Measurements from ENCODE around the gene ADH7.
"Not testable (repeated sequence)": the region's sequence is repeated elsewhere in the genome, so short reads cannot be mapped to it uniquely, and the experiment has no call there.

Gene ADH7

DNA sequence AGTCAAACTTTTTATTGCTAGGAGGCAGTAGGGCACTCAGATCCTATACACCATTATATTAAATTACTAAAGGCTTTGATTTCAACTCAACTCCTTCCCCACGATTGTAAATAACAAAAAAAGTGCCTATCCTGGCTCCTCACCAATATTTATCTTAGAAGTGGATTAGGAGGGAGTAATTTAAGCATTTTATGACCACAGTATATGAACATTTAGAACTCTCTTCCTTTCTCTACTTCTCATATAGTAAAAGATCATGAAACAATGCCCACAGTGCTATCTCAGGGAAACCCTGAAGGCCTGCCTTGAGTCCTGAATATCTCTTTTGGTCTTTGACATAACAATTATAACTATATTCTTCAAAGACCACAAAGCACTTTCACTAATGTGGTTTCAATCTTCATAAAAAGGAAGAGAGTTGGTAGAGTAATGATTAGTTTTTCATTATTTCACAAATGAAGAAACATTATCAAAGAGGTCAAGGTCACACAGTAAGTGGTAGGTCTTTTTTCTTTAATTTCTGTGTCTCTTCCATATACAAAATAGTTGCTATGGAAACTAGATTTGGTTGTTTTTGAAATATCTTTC is 53.5 kb downstream of the ADH7 start:
- no peak for FAIRE-seq

DNA sequence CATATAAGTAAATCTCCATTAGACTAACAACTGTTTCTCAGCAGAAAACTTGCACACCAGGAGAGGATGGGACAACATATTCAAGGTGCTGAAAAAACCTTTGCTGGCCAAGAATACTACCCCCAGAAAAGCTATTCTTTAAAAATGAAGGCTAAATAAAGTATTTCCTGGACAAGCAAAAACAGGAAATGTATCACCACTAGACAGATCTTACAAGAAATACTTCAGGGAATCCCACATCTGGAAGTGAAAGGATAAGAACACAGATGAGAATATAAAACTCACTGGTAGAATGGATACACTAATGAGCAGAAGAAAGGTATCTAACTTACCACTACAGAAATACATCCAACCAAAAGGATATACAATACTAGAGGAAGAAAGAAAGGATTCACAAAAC is 55.6 kb downstream of the ADH7 start:
- FAIRE-seq (no peak), DNase-seq (ENCODE audit: low spot score) (no peak)

More for the DNA sequence above, 53.5 kb downstream of the ADH7 start:
- no peak for DNase-seq (ENCODE audit: low spot score)

DNA sequence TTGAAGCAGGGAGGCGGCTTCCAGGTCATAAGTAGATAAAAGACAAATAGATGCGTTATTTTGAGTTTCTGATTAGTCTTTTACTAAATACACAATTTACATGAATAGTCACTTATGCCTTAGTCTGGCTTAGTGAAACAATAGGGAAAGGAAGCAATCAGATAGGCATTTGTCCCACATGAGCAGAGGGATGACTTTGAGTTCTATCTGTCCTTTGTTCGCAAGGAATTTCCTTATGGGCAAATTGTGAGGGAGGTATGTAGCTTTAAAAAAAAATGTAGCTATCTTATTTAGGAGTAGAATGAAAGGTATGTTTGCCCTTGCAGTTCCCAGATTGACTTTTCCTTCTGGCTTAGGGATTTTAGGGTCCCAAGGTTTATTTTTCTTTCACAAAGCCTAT is 56.3 kb downstream of the ADH7 start:
- no peak for FAIRE-seq
- DNase-seq (ENCODE audit: low spot score), result no peak

DNA sequence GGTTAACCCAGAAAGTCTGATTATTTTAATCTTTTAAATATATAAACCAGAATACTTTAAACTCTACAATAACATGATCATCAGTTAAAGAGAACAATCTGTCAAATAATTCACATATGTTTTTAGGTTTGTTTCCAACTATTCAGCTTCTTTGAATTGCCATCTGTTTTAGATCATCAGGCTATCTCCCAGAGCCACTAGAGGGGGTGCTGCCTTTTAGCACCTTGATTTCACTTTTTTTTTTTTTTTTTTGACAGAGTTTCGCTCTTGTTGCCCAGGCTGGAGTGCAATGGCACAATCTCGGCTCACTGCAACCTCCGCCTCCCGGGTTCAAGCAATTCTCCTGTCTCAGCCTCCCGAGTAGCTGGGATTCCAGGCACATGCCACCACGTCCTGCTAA is 57.8 kb downstream of the ADH7 start:
- DNase-seq (ENCODE audit: low spot score); FAIRE-seq: not testable (repeated sequence)

DNA sequence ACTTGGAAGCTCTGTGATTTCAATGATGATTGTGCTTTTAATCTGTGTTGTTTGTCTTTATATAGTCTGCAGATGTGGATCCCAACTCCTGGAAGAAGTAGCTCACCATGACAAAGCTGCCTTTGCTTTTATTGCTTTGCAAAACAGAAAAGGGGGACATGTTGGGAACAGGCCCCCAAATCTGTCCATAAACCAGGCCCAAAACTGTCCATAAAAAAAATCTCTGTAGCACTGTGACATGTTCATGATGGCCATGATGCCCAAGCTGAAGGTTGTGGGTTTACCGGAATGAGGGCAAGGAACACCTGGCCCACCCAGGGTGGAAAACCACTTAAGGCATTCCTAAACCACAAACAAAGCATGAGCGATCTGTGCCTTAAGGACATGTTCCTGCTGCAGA is 62.7 kb downstream of the ADH7 start:
- FAIRE-seq; DNase-seq (ENCODE audit: low spot score): not testable (repeated sequence)

DNA sequence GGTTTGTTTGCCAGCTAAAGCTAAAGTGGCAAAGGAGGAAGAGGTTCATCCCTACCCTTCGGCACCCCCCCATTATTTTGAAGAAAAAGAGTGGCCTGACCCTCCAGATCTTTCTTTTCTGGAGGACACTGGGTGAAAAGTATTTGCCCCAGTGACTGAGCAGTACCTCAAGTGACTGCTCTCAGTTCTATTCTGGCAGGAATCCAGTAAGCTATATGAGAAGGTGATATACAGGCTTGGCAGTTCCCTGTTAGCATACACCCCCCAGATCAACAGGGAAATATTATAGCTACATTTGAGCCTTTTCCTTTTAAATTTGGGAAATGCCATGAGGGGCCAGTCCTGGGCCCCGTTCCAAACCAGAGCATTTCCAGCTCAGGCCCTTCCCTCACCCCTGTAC is 67.3 kb downstream of the ADH7 start:
- DNase-seq (ENCODE audit: low spot score); FAIRE-seq: not testable (repeated sequence)

DNA sequence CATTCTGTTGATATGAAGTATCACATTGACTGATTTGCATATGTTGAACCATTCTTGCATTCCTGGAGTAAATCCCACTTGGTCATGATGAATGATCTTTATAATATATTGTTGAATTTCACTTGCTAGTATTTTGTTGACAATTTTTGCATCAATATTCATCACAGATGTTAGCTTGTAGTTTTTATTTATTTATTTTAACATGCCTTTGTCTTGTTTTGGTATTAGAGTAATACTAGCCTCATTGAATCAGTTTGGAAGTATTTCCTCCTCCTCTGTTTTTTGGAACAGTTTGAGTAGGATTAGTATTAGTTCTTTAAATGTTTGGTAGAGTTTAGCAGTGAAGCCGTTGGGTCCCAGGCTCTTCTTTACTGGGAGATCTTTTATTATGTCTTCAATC is 68.7 kb downstream of the ADH7 start:
- no peak for FAIRE-seq
- DNase-seq (ENCODE audit: low spot score), result no peak

DNA sequence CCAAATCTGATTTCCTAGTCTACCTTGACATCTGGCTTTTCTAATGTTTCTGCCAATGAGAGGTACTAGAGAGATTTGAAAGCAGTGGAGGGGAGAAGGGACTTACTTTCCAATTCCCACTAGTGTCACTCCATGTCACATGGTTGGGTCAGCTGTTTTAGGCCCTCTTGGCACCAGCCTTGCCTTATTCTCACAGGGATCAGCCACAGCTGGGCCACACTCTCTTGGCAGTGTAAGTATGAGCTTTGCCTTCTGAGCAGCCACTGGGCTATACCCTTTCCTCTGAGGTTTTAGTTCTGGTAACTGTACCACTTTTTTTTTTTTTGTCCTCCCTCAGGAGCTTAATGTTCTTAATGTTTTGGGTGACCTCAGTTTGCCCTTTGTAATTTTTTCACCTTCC is 72.4 kb downstream of the ADH7 start:
- no peak for FAIRE-seq
- no peak for DNase-seq (ENCODE audit: low spot score)
